IPS DF 19.7 (cell line): Measurements from ENCODE around the gene GPR37L1.
"Not testable (repeated sequence)": the region's sequence is repeated elsewhere in the genome, so short reads cannot be mapped to it uniquely, and the experiment has no call there.

ENCODE experiments used
- DNase-seq: peaks from one replicate; pipeline ENCODE4 v3.0.0-alpha.2; 2013; ENCODE audit warnings: low read depth, low spot score

Gene GPR37L1

DNA sequence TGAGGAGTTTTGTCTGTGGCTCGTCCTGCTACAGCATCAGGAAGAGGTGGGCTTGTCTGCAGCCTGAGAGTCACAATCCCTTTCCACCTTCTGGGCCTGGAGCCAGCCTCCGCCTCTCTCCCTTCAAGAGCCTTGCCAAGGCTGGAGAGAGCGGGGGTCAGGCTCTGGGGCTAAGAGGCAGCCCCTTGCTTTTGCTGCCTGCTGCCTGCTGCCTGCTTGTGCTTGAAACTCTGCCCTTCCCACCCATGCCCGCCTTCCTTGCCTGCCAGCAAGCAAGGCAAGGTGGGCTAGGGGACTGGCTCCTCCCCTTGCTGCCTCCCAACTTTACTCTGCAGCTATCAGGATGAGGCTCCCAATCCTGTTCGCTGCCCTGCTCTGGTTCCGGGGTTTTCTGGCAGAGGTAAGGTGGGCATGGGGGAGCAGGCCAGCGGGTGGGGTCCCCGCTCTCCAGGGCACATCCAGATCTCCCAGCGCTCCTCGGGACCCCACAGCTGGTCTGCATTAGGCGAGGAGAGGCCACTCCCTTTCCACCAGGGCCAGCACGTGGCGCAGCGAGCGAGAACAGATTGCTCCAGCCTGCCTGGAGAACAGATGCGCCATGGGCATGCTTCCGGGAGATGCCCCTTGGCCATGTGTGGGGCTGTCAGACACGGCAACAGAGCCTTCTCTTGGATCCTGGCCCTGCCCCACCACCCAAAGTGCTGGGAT is 45.1 kb downstream of the GPR37L1 start:
- DNase-seq: no peak

DNA sequence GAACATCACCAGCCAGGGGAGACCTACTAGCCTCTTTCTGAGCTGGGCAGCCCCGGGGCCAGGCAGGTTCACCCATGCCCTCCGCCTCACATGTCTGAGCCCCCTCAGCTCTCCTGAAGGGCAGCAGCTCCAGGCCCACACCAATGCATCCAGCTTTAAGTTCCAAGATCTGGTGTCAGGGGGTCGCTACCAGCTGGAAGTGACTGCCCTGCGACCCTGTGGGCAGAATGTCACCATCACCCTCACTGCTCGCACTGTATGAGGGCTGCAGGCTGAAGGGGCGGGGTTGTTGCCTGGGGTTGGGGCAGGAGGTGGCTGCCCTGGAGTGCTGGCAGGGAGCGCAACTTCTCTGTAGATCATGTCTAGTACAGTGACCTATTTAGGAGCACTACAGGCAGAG is 46.1 kb downstream of the GPR37L1 start:
- no peak for DNase-seq

DNA sequence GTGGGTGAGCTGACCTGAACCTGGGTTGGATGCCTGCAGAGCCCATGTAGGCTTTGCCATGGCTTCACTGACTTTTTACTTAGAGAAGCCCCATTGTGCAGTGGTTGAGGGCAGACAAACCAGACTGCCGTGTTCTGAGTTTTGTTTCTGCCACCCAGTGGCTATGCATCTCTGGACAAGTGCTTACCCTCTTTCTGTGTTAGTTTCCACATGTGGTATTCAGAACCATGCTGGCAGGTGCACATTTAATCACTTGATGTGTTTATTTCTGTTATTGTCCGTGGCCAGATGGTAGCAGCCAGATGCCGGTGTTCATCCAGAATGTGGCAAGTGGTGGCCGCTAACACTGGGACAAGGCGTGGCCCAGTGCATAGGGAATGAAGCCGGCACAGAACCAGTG is 48.0 kb downstream of the GPR37L1 start:
- no peak for DNase-seq

DNA sequence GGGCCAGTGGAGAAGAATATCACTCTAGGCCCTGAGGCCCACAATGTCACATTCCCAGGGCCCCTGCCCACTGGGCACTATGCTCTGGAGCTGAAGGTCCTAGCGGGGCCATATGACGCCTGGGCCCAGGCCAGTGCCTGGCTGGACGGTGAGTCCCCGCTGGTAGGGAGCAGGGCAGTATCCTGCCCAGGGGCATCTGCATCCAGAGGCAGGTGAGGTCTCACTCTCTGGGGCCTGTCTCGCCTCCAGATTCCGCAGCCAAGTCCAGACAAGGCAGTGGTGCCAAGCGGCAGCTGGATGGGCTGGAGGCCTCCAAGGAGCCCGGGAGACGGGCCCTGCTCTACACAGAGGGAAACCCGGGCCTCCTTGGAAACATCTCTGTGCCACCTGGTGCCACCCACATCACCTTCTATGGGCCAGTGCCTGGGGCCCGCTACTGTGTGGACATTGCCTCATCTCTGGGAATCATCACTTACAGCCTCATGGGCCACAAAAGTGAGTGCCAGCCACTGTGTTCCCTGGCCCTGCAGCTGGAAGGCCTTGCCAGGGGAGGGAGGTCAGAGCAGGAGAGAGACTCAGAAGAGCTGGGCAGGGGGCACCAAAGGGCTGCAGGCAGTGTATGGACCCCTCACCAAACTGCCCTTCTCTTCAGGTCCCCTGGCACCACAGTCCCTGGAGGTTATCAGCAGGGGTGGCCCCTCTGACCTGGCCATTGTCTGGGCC is 48.7 kb downstream of the GPR37L1 start:
- no peak for DNase-seq

DNA sequence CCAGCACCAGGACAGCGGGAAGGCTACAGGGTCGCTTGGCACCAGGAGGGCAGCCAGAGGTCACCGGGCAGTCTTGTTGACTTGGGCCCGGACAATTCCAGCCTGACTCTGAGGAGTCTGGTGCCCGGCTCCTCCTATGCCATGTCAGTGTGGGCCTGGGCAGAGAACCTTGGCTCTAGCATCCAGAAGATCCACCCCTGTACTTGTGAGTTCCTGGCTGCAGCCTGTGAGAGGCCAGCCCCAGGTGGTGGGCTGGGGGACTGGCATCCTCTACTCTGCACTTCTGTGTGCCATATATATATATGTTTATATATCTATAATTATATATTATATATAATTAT is 49.3 kb downstream of the GPR37L1 start:
- DNase-seq: no peak

DNA sequence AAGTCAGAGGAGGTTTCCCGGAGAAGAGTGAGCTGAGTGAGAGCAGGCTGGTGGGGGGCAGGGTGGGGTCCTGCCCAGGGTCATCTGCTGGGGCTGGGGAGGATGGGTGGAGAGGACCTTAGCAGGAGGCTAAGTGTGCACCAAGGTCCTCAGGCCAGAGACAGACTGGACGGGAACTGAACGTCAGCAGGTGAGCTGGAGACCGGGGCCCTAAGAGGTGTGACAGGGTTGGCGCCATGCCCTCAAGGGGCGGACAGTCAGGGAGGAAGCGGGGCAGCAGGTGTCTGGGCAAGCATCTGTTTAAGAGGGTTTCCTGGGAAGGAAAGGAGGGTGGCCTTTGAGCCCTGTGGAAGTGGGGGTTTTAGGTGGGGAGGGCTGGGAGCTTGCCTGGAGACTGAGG is 51.3 kb downstream of the GPR37L1 start:
- DNase-seq: no peak

DNA sequence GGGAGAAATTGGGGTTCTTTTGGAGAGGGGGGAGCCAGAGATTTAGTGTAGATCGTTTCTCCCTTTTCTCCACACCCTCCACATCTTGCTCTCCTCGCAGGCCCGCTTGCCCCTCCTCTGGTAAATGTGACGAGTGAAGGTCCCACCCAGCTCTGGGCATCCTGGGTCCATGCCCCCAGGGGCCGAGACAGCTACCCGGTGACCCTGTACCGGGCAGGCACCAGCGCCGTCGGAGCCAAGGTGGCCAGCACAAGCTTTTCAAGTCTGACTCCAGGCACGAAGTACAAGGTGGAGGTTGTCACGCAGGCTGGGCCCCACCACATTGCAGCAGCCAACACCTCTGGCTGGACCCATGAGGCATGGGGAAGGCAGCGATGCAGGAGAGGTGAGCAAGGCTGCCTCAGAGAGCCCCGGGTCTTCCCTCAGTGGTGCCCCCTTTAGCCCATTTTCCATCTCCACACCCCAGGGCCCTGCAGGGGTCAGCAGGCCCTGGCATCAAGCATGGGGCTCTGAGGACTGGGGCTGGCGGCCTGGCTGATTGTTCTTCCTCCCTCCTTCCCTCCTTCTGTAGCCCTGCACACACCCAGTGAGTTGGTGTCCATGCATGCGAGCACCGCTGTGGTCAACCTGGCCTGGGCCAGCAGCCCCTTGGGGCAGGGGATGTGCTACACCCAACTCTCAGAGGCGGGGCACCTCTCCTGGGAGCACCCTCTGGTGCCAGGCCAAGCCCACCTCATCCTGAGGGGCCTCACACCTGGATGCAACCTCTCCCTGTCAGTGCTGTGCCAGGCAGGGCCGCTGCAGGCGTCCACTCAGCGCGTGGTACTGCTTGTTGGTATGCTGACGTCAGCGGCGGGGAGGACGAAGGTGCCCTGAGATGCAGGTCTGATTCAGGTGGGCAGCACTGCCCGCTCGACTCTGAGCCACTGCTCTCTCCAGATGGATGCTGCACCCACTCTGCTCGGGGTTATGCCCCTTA is 54.5 kb downstream of the GPR37L1 start:
- no peak for DNase-seq

DNA sequence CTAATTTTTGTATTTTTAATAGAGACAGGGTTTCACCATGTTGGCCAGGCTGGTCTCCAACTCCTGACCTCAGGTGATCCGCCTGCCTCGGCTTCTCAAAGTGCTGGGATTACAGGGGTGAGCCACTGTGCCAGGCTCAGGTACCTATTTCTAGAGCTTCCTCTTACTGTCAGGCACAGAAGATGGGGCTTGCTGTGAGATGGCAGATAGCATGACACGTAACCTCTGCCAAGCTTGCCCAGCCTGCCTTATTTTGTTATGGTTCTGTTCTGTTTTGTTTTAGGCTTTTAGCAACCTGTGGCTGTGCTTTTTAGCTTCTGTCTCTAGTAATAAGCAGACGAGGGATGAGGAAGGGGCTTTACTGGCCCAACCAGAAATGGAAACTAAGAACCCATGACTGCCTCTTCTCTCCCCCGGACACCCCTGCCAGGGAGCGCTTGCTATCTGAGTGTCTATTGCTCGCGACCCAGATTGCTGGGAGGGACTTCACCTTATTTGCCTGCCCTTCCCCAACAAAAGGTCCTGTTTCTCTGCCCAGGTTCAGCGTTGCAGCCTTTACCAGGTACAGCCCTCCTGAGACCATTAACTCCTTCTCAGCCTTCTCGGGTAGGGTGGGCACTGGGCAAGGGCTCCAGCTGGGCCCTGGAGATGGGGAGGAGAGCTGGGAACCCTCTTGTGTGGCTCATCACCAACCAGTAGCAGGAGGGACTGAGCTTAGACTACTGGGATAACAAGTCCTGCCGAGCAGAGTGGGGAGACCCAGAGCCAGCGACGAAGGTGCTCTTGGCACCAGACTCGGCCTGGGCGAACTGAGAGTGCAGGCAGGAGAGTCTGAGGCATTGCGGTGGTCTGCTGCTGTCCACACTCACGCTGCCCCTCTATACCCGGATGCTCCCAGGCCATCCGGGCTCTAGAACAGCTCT is 57.4 kb downstream of the GPR37L1 start:
- no peak for DNase-seq

DNA sequence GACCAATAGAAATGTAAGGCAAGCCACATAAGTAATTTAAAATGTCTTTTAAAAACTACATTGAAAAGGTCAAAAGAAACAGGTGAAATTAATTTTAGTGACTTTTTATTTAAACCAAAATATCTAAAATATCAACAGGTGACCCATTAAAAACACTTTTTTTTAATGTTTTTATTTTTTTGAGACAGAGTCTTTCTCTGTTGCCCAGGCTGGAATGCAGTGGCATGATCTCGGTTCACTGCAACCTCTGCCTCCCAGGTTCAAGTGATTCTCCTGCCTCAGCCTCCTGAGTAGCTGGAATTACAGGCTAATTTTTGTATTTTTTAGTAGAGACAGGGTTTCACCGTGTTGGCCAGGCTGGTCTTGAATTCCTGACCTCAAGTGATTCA is 58.0 kb downstream of the GPR37L1 start:
- DNase-seq: not testable (repeated sequence)

DNA sequence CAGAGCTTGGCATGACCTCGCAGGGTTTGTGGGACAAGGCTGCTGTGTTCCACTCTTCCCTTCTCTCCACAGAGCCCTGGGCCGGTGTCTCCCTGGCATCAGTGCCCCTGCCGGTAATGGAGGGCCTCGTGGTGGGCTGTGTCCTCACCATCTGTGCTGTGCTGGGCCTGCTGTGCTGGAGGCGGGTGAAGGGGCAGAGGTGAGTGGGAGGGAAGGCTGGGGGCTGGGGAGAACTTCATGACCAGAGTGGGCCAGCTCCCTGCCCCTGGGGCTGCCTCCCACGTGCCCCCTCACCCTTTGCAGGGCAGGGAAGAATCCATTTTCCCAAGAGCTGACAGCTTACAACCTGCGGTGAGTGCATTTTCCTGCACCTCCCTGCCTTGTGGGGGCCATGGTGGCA is 58.9 kb downstream of the GPR37L1 start:
- no peak for DNase-seq

DNA sequence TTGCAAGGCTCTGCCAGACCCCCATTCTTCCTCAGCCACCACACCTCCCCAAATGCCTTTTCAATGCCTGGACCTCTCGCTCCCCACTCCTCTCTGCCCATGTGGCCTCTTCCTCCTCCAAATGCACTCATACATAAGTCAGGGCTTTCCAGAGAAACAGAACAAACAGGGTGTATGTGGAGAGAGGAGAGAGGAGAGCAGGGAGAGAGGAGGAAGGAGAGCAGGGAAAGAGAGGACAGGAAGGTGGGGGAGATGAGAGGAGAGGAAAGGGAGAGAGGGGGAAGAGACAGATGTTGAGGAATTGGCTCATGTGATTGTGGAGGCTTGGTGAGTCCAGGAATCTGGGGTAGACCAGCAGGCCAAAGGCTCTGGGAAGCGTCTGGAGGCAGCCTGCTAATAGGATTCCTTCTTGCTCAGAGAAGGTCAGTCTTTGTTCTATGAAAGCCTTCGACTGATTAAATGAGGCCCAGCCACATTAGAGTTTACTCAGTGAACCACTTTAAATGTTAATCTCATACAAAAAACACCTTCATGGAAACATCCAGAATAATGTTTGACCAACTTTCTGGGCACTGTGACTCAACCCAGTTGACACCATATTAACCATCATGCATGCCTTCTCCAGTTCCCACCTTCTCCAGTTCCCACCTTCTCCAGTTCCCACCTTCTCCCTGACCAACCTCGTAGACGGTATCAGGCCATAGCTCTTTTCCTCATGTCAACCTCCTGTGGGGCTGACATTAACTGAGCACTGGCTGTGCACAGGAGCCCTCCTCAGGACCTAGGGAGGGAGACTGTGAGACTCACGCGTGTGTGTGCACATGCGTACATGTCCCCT is 59.5 kb downstream of the GPR37L1 start:
- DNase-seq: no peak
